Measurements from ENCODE around the gene RWDD1. TPM values are rescaled to one million over a fixed set of nuclear protein-coding genes. Genes with fewer than 3 reads are reported as not detected.
A peak's percentile ranks its signal among the peaks of the same experiment; 100 is the strongest.

RWDD1 gene
- total and polyA plus RNA-seq, 2 of the 13 experiments (the other 11 are each of a cell fraction or from before 2014, with no cell fraction given) = 27.4 to 67.1 TPM

- Histone ChIP-seq H3K4me1 (ENCODE audit: insufficient read depth, low read length) (peaks cover 40% of the 10 kb centered on the region), H3K27ac (ENCODE audit: extremely low read length, insufficient read depth, low read length) (peak overlapping the region; percentile 90), H3K79me2 (ENCODE audit: insufficient read depth, low read length) (peaks cover 48% of the 10 kb centered on the region), H4K20me1 (ENCODE audit: insufficient read depth, low read length) (no peaks in the 10 kb centered on the region), H3K9me3 (ENCODE audit: low read length) (no peaks in the 10 kb centered on the region), H3K9ac (ENCODE audit: insufficient read depth, low read depth, low read length) (peak overlapping the region; percentile 91), H2AFZ (ENCODE audit: low read length) (peak overlapping the region; percentile 70), H3K36me3 (replicated peaks in 1 of 2; ENCODE audit: control insufficient read depth in 1 of 2, insufficient read depth in 2 of 2, low read length in 2 of 2) (no peaks in the 10 kb centered on the region; a peak in 1 of 5 replicates), H3K4me2 (ENCODE audit: low read depth, low read length) (peak overlapping the region; percentile 75), H3K4me3 (replicated peaks in 1 of 3; ENCODE audit: insufficient read depth in 1 of 3, low read depth in 2 of 3, low read length in 3 of 3) (peak overlapping the region; percentile 89 to 96 (median 92)), H3K27me3 (ENCODE audit: control insufficient read depth in 1 of 2, insufficient read depth in 2 of 2, low read length in 2 of 2) (no peaks in the 10 kb centered on the region; a peak in 1 of 5 replicates)
- BruUV-seq (replicated peaks) = no TSS peak
- ATAC-seq (peak; percentile 54), DNase-seq (ENCODE audit: low spot score) (peak; percentile 50), FAIRE-seq (no peak)
- intact Hi-C loops (cut with micrococcal nuclease; ENCODE audit: unreplicated experiment) (loop anchor here (5.0 kb wide), 1 partner anchor 295 kb away; the partner anchor contains the start of gene TSPYL1), in situ Hi-C loops (cut with HindIII; ENCODE audit: extremely low pct_ligation_motif_present, low pct_unique_long_range_greater_than_20kb) (loop anchor here (5.0 kb wide), 1 partner anchor 80 kb away; no protein-coding TSS in a partner anchor)
- CTCF ChIA-PET (ENCODE audit: low intra/inter-chr PET ratio, low total read pairs) = interaction anchor here (0.7 kb wide), 1 partner anchor 54 kb away, joined by 3 read pairs; no protein-coding TSS in a partner anchor
- POLR2A ChIA-PET = interaction anchor here (0.9 to 3.3 kb wide), 6 partner anchors 9 to 293 kb away, joined by 3 to 15 read pairs (median 8); partner anchors contain the start of genes TSPYL1 and ZUP1
- WGBS (ENCODE audit: low lambda C conversion rate) = 1% methylated on average over 7 of the region's 7 CpGs
- TF ChIP-seq KMT2A (CRISPR knock-in tag; IDR thresholded peaks at IDR 0.05) (peak; percentile 64), GATAD2A (CRISPR knock-in tag; IDR thresholded peaks at IDR 0.05) (0 out of 2 replicates have a peak, but pooled peaks have one; percentile 6), ZNF264 (CRISPR knock-in tag; IDR thresholded peaks at IDR 0.05) (peak; percentile 61), FOSL2 (CRISPR knock-in tag; IDR thresholded peaks at IDR 0.05) (no peak), BRF2 (CRISPR knock-in tag; IDR thresholded peaks at IDR 0.05) (0 out of 2 replicates have a peak, but pooled peaks have one; percentile 45), TARDBP (CRISPR knock-in tag; IDR thresholded peaks at IDR 0.05) (0 out of 2 replicates have a peak, but pooled peaks have one; percentile 45), IRF9 (CRISPR knock-in tag; IDR thresholded peaks at IDR 0.05; ENCODE audit: borderline replicate concordance) (no peak), ZNF879 (CRISPR knock-in tag; IDR thresholded peaks at IDR 0.05) (0 out of 2 replicates have a peak, but pooled peaks have one; percentile 26), IRF2 (CRISPR knock-in tag; IDR thresholded peaks at IDR 0.05) (peak; percentile 15; the same call in 1 of the 2 replicates)
Measured at GRCh38 chr6:116572162-116572561, 858 bp downstream of the RWDD1 start.

Data from HepG2 (cell line).